ENCODE results near the gene SNX7. TPM values are rescaled to one million over a fixed set of nuclear protein-coding genes. Genes with fewer than 3 reads are reported as not detected.

Gene SNX7
- total and polyA plus RNA-seq, 9 of the 15 experiments (the other 6 are each of a cell fraction or from before 2014, with no cell fraction given) = 0.09 TPM; not detected in 8

GRCh38 chr1:98754176-98754575 is 92.7 kb downstream of the SNX7 start (continued):
- TF ChIP-seq ZBTB49 (CRISPR knock-in tag; IDR thresholded peaks at IDR 0.05; ENCODE audit: borderline replicate concordance) = no peak
- no peak for TF ChIP-seq FOXO4 (CRISPR knock-in tag; IDR thresholded peaks at IDR 0.05)
- TF ChIP-seq NR2F6 (CRISPR knock-in tag; IDR thresholded peaks at IDR 0.05) = no peak
- TF ChIP-seq HMGN3 (IDR thresholded peaks at IDR 0.05; ENCODE audit: borderline replicate concordance, extremely low read depth, insufficient read length, low read depth, low read length) = no peak
- no peak for TF ChIP-seq CHD2 (IDR thresholded peaks at IDR 0.05; ENCODE audit: low read depth, low read length)

- no peaks in the 10 kb centered on the region for H3K4me1 ChIP-seq (replicated peaks in 1 of 2; ENCODE audit: control insufficient read depth in 2 of 2, insufficient read depth in 2 of 2, low read length in 2 of 2)
- WGBS (ENCODE audit: insufficient coverage, low coverage, missing lambda C conversion rate) = 0% methylated on average over 4 of the region's 4 CpGs
- TF ChIP-seq ZKSCAN3 (CRISPR knock-in tag; IDR thresholded peaks at IDR 0.05) = no peak
- no peak for TF ChIP-seq RFX1 (IDR thresholded peaks at IDR 0.05)
- no peak for TF ChIP-seq TGIF2 (CRISPR knock-in tag; IDR thresholded peaks at IDR 0.05)
- TF ChIP-seq RNF2 (IDR thresholded peaks at IDR 0.05) = no peak
- TF ChIP-seq RERE (CRISPR knock-in tag; IDR thresholded peaks at IDR 0.05; ENCODE audit: borderline replicate concordance) = no peak
- no peak for TF ChIP-seq L3MBTL2 (IDR thresholded peaks at IDR 0.05)
- no peak for TF ChIP-seq PHTF2 (CRISPR knock-in tag; IDR thresholded peaks at IDR 0.05)
- no peak for TF ChIP-seq MTF1 (CRISPR knock-in tag; IDR thresholded peaks at IDR 0.05; ENCODE audit: borderline replicate concordance)
Observed at GRCh38 chr1:98761219-98761865, 99.8 kb downstream of the SNX7 start.

More at GRCh38 chr1:98761219-98761865, 99.8 kb downstream of the SNX7 start:
- in situ Hi-C loops (cut with MboI) (no loop called here), intact Hi-C loops (cut with micrococcal nuclease) (no loop called here)
- POLR2A ChIA-PET = no interaction called here
- no peak for ATAC-seq
- no peaks in the 10 kb centered on the region for H3K27me3 ChIP-seq (ENCODE audit: control insufficient read depth in 2 of 2, insufficient read depth in 2 of 2, low read length in 2 of 2)
- no peaks in the 10 kb centered on the region for H3K9me3 ChIP-seq (replicated peaks; ENCODE audit: control insufficient read depth, insufficient read depth, low read depth, low read length)
- H3K79me2 ChIP-seq (ENCODE audit: control insufficient read depth, insufficient read depth, low read length) = no peaks in the 10 kb centered on the region
- H3K9ac ChIP-seq (ENCODE audit: insufficient read depth in 1 of 2, low read depth in 2 of 2, low read length in 2 of 2) = no peak overlapping the region
- H2AFZ ChIP-seq (ENCODE audit: low read depth, low read length) = no peak overlapping the region
- no peak overlapping the region for H3K4me3 ChIP-seq
- H4K20me1 ChIP-seq (replicated peaks; ENCODE audit: control insufficient read depth, insufficient read depth, low read length) = no peaks in the 10 kb centered on the region
- CTCF ChIA-PET (ENCODE audit: low intra/inter-chr PET ratio) = no interaction called here
- H3K9me1 ChIP-seq (ENCODE audit: control insufficient read depth, insufficient read depth, low read length) = no peaks in the 10 kb centered on the region
- H3K27ac ChIP-seq (ENCODE audit: extremely low read depth, low read depth, low read length) = no peak overlapping the region
- DNase-seq (ENCODE audit: extremely low read depth in 1 of 4, low spot score in 3 of 4) = no peak
- H3K36me3 ChIP-seq (ENCODE audit: control insufficient read depth, insufficient read depth, low read length) = no peaks in the 10 kb centered on the region
- no peak for FAIRE-seq
- no peak overlapping the region for H3K4me2 ChIP-seq (ENCODE audit: insufficient read depth, low read length)
- BruUV-seq (replicated peaks) = no TSS peak
